ENCODE measurements around the gene FAM163B. TPM values are rescaled to one million over a fixed set of nuclear protein-coding genes. Genes with fewer than 3 reads are reported as not detected.

The FAM163B gene
- total and polyA plus RNA-seq, 2 of the 8 experiments (the other 6 are each of a cell fraction or from before 2014, with no cell fraction given), result 0.63 to 1.0 TPM

DNA sequence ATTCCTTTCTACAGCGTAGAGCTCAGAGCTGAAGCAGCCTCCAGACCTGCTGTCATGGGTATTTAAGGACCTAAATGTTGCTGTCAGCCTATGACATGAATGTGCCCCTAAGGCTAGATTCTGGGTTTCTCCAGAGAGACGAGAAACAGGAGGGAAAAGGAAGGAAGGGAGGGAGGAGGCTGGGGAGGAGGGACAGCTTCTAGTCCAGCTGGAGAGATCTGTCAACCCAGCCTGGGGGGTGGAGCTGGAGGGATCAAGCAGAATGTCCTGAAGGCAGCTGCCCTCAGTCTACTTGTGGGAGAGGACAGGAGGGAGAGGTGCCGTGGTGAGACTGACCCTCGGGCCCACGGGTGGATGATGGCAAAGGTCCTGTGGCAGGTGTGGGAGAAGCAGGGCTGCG, 25.9 kb upstream of the FAM163B start:
- Histone ChIP-seq H3K4me1 (replicated peaks in 1 of 4; ENCODE audit: control insufficient read depth in 3 of 4, insufficient read depth in 4 of 4, low read length in 3 of 4) (peaks cover 0 to 28% (median 18%) of the 10 kb centered on the region in 4 experiments; a peak in 6 of 7 replicates), H3K9ac (replicated peaks in 1 of 4; ENCODE audit: extremely low read depth in 1 of 4, low read depth in 3 of 4, low read length in 3 of 4) (no peak overlapping the region), H3K27me3 (replicated peaks in 1 of 4; ENCODE audit: control insufficient read depth in 3 of 4, extremely low read depth in 1 of 4, insufficient read depth in 3 of 4, low read length in 3 of 4) (no peaks in the 10 kb centered on the region; a peak in 1 of 7 replicates), H2BK15ac (ENCODE audit: low read length) (no peak overlapping the region), H3K27ac (ENCODE audit: low read depth, low read length) (no peak overlapping the region), H2BK5ac (ENCODE audit: low read depth, low read length) (no peak overlapping the region), H3K23me2 (ENCODE audit: low read depth, low read length) (no peaks in the 10 kb centered on the region), H4K8ac (ENCODE audit: extremely low read depth, insufficient read depth, low read length) (no peak overlapping the region), H3K56ac (replicated peaks; ENCODE audit: insufficient read length, low read depth, low read length) (no peak overlapping the region), H2BK12ac (ENCODE audit: low read depth, low read length) (no peak overlapping the region), H2BK120ac (replicated peaks; ENCODE audit: low read depth, low read length) (no peak overlapping the region), H3K18ac (ENCODE audit: extremely low read depth, low read length) (peak overlapping the region; percentile 9; the same call in 1 of the 2 replicates), H2AFZ (ENCODE audit: low read length) (no peak overlapping the region), H3K79me2 (ENCODE audit: control insufficient read depth in 1 of 2, insufficient read depth in 2 of 2, low read length in 2 of 2) (no peaks in the 10 kb centered on the region), H2BK20ac (ENCODE audit: low read length) (no peak overlapping the region), H3K9me3 (ENCODE audit: insufficient read depth in 2 of 2, low read depth in 1 of 2, low read length in 1 of 2) (no peaks in the 10 kb centered on the region), H3K23ac (ENCODE audit: insufficient read length) (no peak overlapping the region), H4K91ac (replicated peaks; ENCODE audit: insufficient read length, low read length) (no peak overlapping the region), H3K4me3 (ENCODE audit: extremely low read depth in 1 of 4, insufficient read depth in 2 of 4, low read depth in 3 of 4, low read length in 4 of 4) (no peak overlapping the region), H3K14ac (ENCODE audit: insufficient read length) (no peak overlapping the region), H4K20me1 (replicated peaks in 1 of 2; ENCODE audit: control insufficient read depth in 1 of 2, insufficient read depth in 2 of 2, low read length in 2 of 2) (peaks cover 0 to 2% of the 10 kb centered on the region in 2 experiments), H4K5ac (ENCODE audit: insufficient read length, low read depth, low read length) (no peak overlapping the region), H3K4ac (replicated peaks; ENCODE audit: insufficient read length, low read depth, low read length) (no peak overlapping the region), H2AK5ac (ENCODE audit: low read depth, low read length) (no peak overlapping the region), H3K4me2 (ENCODE audit: insufficient read depth in 1 of 2, low read depth in 2 of 2, low read length in 2 of 2) (no peak overlapping the region), H3K36me3 (ENCODE audit: control insufficient read depth in 2 of 4, insufficient read depth in 4 of 4, low read length in 3 of 4) (no peaks in the 10 kb centered on the region), H3K79me1 (ENCODE audit: low read depth, low read length) (no peaks in the 10 kb centered on the region)
- POLR2A ChIA-PET (ENCODE audit: partially characterized antibody), result no interaction called here
- no peak for DNase-seq (ENCODE audit: low read depth in 1 of 2, low spot score in 2 of 2)
- no peak for FAIRE-seq
- 80% methylated on average over 6 of the region's 6 CpGs; no CpG with 5 or more reads in 1 of the 2 experiments for WGBS, 2 experiments (ENCODE audit: extremely low coverage in 1 of 2, insufficient coverage in 1 of 2, insufficient read length in 1 of 2, insufficient replicate concordance in 2 of 2, low coverage in 1 of 2, low lambda C conversion rate in 2 of 2, missing lambda C conversion rate in 1 of 2)
- CTCF ChIA-PET (ENCODE audit: partially characterized antibody), result interaction anchor here (0.6 to 3.0 kb wide), 9 partner anchors 12 to 88 kb away, joined by 3 to 11 read pairs (median 4); no protein-coding TSS in a partner anchor
- TF ChIP-seq, protein P1, sequence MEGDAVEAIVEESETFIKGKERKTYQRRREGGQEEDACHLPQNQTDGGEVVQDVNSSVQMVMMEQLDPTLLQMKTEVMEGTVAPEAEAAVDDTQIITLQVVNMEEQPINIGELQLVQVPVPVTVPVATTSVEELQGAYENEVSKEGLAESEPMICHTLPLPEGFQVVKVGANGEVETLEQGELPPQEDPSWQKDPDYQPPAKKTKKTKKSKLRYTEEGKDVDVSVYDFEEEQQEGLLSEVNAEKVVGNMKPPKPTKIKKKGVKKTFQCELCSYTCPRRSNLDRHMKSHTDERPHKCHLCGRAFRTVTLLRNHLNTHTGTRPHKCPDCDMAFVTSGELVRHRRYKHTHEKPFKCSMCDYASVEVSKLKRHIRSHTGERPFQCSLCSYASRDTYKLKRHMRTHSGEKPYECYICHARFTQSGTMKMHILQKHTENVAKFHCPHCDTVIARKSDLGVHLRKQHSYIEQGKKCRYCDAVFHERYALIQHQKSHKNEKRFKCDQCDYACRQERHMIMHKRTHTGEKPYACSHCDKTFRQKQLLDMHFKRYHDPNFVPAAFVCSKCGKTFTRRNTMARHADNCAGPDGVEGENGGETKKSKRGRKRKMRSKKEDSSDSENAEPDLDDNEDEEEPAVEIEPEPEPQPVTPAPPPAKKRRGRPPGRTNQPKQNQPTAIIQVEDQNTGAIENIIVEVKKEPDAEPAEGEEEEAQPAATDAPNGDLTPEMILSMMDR (IDR thresholded peaks at IDR 0.05; ENCODE audit: control extremely low read depth in 1 of 3, insufficient read depth in 1 of 3, low read depth in 1 of 3, low read length in 3 of 3), result no peak
- TF ChIP-seq POLR2AphosphoS5 (IDR thresholded peaks at IDR 0.05; ENCODE audit: low read depth, low read length) (no peak), CEBPB (IDR thresholded peaks at IDR 0.05; ENCODE audit: low read depth, low read length) (no peak)

All from H1 (cell line).